Activated naive CD4-positive, alpha-beta T cell treated with anti-CD3 and anti-CD28 coated beads, Interleukin-2, amount 50 U/mL, for 72 hours (primary cell): ENCODE measurements around the gene SOWAHB. TPM values are rescaled to one million over a fixed set of nuclear protein-coding genes. Genes with fewer than 3 reads are reported as not detected.
"Not testable (repeated sequence)": the region's sequence is repeated elsewhere in the genome, so short reads cannot be mapped to it uniquely, and the experiment has no call there.

Source experiments
- ATAC-seq, 2 donors: fragments of 150-1000 bp; cut with Tn5 transposase; 2 replicates each; pipeline ENCODE4 v1.10.0; 2021; ENCODE audit warnings: mild to moderate bottlenecking in 2 of 2, moderate library complexity in 2 of 2
- DNase-seq, 2 donors: peaks; one replicate each; pipeline ENCODE4 v3.0.0; 2021 to 2022; ENCODE audit warnings: low spot score in 2 of 2
- H3K27ac Mint-ChIP-seq, 2 donors: one replicate each; pipeline ENCODE4 v1.8.0; 2022; ENCODE audit warnings: mild to moderate bottlenecking in 2 of 2, mixed read lengths in 2 of 2
- H3K36me3 Mint-ChIP-seq, 2 donors: one replicate each; pipeline ENCODE4 v1.8.0; 2022; ENCODE audit warnings: mixed read lengths in 2 of 2
- H3K9me3 Mint-ChIP-seq, 2 donors: one replicate each; pipeline ENCODE4 v1.8.0; 2022; ENCODE audit warnings: mixed read lengths in 2 of 2
- total RNA-seq, 2 donors: library from RNA; stranded (reverse); gene quantifications; one replicate each; pipeline ENCODE4 v1.2.3, GENCODE V29; 2022

Gene SOWAHB
- total RNA-seq, 2 donors from 2014 or later: not detected

DNA sequence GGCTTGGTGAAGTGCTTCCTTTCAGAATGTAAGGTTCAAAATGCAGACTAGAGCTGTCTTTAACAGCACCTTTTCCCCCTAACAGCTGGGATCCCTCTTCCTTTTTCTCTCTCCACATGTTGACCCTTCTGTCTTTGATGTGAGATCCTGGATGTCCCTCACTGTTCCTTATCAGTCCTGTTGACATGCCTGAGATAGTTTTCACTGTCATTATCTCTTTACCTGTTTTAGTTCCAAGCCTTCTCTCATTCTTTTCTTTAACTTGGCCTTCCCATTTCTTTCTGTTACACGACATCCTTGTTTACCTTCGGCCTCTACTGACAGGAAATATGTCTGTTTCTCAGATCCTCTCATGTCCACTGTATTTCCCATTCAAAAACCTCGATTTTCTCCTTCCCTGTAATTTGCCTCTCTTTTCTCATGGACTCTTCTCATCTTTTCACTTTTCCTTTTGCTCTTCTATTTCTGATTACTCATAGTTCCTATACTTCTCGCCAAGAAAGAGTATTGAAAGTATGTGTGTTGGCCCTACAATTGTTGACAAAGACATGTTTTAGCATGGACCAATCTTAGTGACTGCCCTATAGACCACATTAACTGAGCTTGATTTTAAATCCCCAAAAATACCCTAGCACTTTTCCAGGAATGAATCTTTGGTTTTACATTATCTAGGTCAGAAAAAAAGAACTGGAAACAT lies 1.2 kb upstream of the SOWAHB start:
- Mint-ChIP-seq H3K9me3 (no peaks in the 10 kb centered on the region), H3K36me3 (peaks cover 0 to 7% of the 10 kb centered on the region in 2 donors), H3K27ac (no peak overlapping the region)
- ATAC-seq: no peak
- DNase-seq: no peak

- Mint-ChIP-seq H3K36me3 (peaks cover 0 to 7% of the 10 kb centered on the region in 2 donors), H3K9me3 (no peaks in the 10 kb centered on the region), H3K27ac (no peak overlapping the region)
- DNase-seq (no peak), ATAC-seq (no peak)
These were observed 395 bp upstream of the SOWAHB start for GRCh38 chr4:76898385-76898692.

GRCh38 chr4:76896614-76897535 lies 1.1 kb downstream of the SOWAHB start:
- ATAC-seq (peak; percentile 35 to 65), DNase-seq (peak in 1 of 2 donors; percentile 38)
- Mint-ChIP-seq H3K36me3 (peaks cover 0 to 7% of the 10 kb centered on the region in 2 donors), H3K27ac (no peak overlapping the region), H3K9me3 (no peaks in the 10 kb centered on the region)

DNA sequence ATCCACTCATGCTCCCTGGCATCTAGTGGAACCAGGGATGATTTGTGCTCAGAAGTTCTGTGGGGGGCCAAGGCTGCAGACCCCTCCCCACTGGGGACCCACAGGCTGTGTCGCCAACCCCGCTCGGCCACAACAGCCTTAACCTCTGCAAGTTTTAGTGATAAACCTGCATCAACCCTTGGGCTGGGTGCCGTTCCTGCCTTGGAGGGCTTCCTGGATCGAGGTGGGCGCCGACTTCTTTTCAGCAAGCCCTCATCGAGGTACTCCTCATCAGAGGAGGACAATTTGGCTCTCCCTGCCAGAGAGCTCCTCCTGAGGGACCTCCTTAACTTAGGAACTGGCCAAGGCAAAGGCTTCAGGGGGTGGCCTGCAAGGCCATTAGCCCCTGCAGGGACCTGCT lies 1.9 kb downstream of the SOWAHB start:
- Mint-ChIP-seq H3K36me3 (peaks cover 0 to 7% of the 10 kb centered on the region in 2 donors), H3K27ac (no peak overlapping the region), H3K9me3 (no peaks in the 10 kb centered on the region)
- DNase-seq (no peak), ATAC-seq (no peak)

DNA sequence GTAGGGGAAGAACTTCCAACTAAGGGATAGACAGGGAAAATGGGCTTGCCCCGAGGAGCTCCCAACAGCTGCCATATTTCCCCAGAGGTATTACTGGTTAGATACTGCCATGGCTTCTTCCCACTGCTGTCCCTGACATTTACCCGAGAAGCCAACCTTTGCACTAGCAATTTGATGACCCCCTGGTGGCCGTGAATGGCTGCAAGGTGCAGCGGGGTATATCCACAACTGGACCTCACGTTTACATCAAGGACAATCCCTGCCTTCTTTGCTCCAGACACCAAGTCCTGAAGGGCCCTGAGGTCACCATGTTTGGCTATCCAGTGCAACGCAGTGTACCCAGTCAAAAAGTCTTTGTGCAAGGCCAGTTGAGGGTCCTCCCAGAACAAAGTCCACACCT lies 2.3 kb downstream of the SOWAHB start:
- no peaks in the 10 kb centered on the region for H3K9me3 Mint-ChIP-seq
- no peak overlapping the region for H3K27ac Mint-ChIP-seq
- H3K36me3 Mint-ChIP-seq: peaks cover 0 to 7% of the 10 kb centered on the region in 2 donors
- no peak for DNase-seq
- ATAC-seq: no peak

DNA sequence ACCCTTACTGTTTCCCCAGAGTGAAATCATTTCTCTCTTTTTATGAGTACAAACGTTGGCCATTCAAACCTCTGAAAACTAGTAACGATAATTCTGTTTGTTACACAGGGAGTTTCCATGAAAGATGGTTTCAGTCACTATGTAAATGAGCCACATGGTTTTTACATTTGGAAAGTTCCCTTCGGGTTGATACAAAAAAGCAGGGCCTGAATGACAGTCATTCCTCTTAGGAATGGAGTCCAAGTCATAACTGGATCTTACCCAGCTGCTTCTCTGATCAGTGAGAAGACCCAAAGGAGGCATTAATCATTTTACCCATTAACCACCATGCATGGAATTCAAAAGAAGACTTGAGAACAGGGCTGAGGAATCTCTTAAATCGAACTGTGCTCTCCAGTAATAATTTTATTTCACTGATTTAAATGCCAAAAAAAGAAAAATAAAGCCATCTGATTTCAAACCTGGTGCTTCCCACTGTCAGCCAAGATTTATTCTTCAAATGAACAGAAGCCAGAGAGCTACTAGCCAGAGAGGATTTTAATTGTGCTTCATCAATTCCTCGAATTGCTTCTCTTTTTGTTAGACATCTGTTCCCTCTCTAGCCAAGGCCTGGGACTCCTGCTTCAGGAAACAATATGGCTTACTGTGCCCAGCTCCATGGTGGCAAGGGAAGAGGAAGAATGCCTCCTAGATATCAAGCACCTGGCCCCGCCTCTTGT lies 3.2 kb downstream of the SOWAHB start:
- Mint-ChIP-seq H3K9me3 (no peaks in the 10 kb centered on the region), H3K36me3 (peaks cover 0 to 7% of the 10 kb centered on the region in 2 donors), H3K27ac (no peak overlapping the region)
- ATAC-seq: no peak
- no peak for DNase-seq

GRCh38 chr4:76892601-76893000 lies 5.3 kb downstream of the SOWAHB start:
- ATAC-seq (no peak), DNase-seq (no peak)
- Mint-ChIP-seq H3K27ac (no peak overlapping the region), H3K9me3 (no peaks in the 10 kb centered on the region), H3K36me3 (no peaks in the 10 kb centered on the region)

- Mint-ChIP-seq H3K27ac (no peak overlapping the region), H3K9me3 (no peaks in the 10 kb centered on the region), H3K36me3 (no peaks in the 10 kb centered on the region)
- DNase-seq (no peak), ATAC-seq (no peak)
These were observed 5.9 kb downstream of the SOWAHB start for GRCh38 chr4:76892001-76892400.

DNA sequence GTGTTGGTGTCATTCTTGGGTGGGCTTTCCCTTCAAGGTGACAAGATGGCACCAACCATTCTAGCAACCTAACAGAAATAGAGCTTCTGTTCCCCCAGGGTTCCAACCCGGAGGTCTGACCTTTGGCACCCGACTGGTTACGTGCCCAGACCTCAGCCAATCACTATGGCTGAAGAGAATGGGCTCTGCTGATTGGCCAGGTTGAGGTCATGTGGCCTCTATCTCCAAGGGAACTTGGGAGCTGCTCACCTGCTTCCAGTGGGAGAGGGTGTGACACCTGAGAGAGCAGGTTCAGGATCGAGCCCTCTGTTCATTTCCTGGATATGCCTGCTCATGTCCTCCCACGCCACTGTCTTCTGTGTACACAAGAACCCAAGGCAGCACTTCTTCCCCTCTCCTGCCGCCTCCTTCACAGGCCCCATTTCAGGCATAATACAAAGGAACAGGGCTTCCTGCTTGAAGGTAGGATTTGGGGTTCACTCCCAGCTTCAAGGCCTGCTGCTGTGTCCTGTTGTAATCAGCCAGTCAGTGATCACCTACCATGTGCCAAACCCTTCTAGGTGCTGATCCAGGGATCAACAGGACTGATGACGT lies 11.0 kb downstream of the SOWAHB start:
- Mint-ChIP-seq H3K27ac (peak overlapping the region in 1 of 2 donors; percentile 60), H3K36me3 (no peaks in the 10 kb centered on the region), H3K9me3 (no peaks in the 10 kb centered on the region)
- no peak for DNase-seq
- ATAC-seq: no peak

DNA sequence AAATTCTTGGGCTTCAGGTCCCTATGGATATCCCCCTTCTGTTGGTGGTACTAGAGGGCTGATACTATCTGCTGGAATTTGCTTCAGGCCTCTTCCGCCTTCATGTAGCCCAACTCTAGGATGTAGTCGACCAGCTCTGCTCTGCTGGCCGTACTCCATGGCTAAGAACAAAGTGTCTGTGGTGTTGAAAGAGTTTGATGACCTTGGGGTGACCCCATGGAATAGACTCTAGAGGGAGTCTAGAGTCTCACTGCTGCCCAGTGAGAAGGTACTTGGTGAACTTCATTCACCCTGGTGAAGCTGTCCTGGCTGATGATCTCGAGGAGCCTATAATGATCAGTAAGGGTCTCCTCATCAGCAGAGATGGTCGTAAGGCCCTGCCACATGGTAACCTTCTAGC lies 11.7 kb downstream of the SOWAHB start:
- no peak for ATAC-seq
- no peak overlapping the region for H3K27ac Mint-ChIP-seq
- no peaks in the 10 kb centered on the region for H3K9me3 Mint-ChIP-seq
- DNase-seq: no peak
- H3K36me3 Mint-ChIP-seq: no peaks in the 10 kb centered on the region

DNA sequence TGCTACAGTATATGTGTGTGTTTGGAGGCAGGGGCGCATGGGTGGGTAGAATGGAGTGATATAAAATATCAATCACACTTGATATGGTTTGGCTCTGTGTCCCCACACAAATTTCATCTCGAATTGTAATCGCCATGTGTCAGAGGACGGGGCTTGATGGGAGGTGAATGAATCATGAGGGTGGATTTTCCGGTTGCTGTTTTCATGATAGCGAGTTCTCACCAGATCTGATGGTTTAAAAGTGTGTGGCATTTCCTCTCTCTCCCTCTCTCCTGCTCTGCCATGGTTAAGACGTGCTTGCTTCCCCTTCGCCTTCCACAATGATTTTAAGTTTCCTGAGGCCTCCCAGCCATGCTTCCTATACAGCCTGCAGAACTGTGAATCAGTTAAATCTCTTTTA lies 14.8 kb downstream of the SOWAHB start:
- Mint-ChIP-seq H3K27ac (no peak overlapping the region), H3K9me3 (no peaks in the 10 kb centered on the region), H3K36me3 (no peaks in the 10 kb centered on the region)
- DNase-seq: no peak
- no peak for ATAC-seq

GRCh38 chr4:76882630-76883029 lies 15.3 kb downstream of the SOWAHB start:
- ATAC-seq (no peak), DNase-seq (no peak)
- Mint-ChIP-seq H3K27ac (no peak overlapping the region), H3K9me3 (no peaks in the 10 kb centered on the region), H3K36me3 (no peaks in the 10 kb centered on the region)

DNA sequence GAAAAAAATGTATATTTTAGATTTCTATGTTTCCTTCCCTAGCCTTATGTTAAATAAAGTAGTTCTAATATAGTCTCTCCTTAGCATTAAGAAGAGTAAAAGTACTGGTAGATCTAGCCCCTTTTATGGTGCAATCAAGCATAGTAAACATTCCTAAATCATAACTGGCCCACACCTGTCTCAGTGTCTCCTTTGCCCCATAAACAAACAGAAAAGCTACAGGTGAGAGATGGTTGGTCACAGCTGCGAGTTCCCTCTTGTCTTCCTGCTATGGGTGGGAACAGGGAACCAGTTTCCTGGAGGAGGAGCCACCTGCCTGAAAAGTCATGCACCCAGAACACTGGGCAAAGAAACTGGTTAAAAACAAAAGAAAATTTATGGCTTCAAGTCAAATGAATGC lies 16.6 kb downstream of the SOWAHB start:
- Mint-ChIP-seq H3K27ac (no peak overlapping the region), H3K9me3 (no peaks in the 10 kb centered on the region), H3K36me3 (no peaks in the 10 kb centered on the region)
- ATAC-seq (no peak), DNase-seq (no peak)

DNA sequence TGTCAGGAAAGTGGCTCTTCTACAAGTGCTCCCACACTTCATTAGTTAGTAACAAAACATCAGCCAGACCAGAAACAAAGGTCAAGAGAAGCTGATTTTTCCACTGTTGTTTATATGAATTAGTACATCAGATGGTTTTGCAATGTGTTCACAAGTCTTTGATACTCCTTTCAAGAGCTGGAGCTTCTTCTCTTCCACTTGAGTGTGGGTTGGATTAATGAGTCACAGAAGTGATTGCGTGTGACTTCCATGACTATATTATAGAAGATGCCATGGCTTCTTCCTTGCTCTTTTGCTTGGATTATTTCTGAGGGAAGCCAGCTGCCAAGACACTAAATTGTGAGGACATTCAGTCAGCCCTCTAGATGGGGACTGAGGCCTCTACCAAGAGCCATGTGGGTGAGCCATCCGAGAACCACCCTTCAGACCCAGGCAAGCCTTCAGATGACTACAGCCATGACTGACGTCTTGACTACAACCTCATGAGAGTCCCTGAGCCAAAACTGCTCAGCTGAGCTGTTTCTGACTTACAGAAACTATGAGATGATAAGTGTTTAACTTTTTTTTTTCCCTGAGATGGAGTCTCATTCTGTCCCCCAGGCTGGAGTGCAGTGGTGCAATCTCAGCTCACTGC lies 18.1 kb downstream of the SOWAHB start:
- DNase-seq (no peak), ATAC-seq (peak in 1 of 2 donors; percentile 56)
- no peak overlapping the region for H3K27ac Mint-ChIP-seq
- H3K36me3 Mint-ChIP-seq: no peaks in the 10 kb centered on the region
- H3K9me3 Mint-ChIP-seq: no peaks in the 10 kb centered on the region

DNA sequence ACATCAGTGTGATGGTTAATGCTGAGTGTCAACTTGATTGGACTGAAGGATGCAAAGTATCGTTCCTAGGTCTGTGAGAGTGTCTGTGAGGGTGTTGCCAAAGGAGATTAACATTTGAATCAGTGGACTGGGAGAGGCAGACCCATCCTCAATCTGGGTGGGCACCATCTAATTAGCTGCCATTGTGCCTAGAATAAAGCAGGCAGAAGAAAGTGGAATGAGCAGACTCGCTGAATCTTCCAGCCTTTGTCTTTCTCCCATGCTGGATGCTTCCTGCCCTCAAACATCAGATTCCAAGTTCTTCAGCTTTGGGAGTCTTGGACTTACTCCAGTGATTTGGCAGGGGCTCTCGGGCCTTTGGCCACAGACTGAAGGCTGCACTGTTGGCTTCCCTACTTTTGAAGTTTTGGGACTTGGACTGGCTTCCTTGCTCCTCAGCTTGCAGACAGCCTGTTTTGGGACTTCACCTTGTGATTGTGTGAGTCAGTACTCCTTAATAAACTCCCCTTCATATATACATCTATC lies 19.2 kb downstream of the SOWAHB start:
- not testable (repeated sequence) for H3K9me3 Mint-ChIP-seq, ATAC-seq, H3K27ac Mint-ChIP-seq, DNase-seq, H3K36me3 Mint-ChIP-seq

DNA sequence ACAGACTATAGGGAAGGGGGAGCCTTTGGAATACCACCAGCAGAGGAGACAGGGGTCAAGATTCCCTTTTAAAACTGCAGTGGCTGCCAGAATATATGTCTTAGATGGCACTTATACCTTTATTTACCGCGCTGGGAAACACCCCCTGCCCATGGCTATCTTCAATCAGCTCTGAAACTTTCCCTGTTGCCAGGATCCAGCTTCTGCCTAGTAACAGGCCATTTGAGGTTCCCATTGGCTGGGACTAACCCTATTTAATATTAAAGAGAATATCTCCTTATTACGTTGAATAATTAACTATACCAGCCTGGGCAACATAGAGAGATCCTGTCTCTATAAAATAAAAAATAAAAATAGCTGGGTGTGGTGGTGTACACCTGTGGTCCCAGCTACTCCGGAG lies 23.8 kb downstream of the SOWAHB start:
- DNase-seq: no peak
- no peak overlapping the region for H3K27ac Mint-ChIP-seq
- peaks cover 0 to 9% of the 10 kb centered on the region in 2 donors for H3K9me3 Mint-ChIP-seq
- no peak for ATAC-seq
- H3K36me3 Mint-ChIP-seq: peaks cover 0 to 8% of the 10 kb centered on the region in 2 donors
